Activated naive CD8-positive, alpha-beta T cell (primary cell): ENCODE measurements around the gene IFNAR1.

Experiments
- H3K27ac Mint-ChIP-seq: one replicate; pipeline ENCODE4 v1.8.0; 2021; ENCODE audit warnings: mixed read lengths
- H3K27me3 Mint-ChIP-seq: one replicate; pipeline ENCODE4 v1.8.0; 2021; ENCODE audit warnings: mixed read lengths
- H3K36me3 Mint-ChIP-seq: one replicate; pipeline ENCODE4 v1.8.0; 2021; ENCODE audit warnings: mixed read lengths
- H3K4me1 Mint-ChIP-seq: one replicate; pipeline ENCODE4 v1.8.0; 2021; ENCODE audit warnings: low read depth, mixed read lengths
- H3K4me3 Mint-ChIP-seq: one replicate; pipeline ENCODE4 v1.8.0; 2021; ENCODE audit warnings: mild to moderate bottlenecking, mixed read lengths
- H3K9me3 Mint-ChIP-seq: one replicate; pipeline ENCODE4 v1.8.0; 2021; ENCODE audit warnings: low read depth, mixed read lengths

IFNAR1 gene

GRCh38 chr21:33403786-33404585 is 79.2 kb downstream of the IFNAR1 start:
- Mint-ChIP-seq H3K27ac (peak overlapping the region; percentile 86), H3K4me3 (peak overlapping the region; percentile 94), H3K4me1 (peaks cover 52% of the 10 kb centered on the region), H3K9me3 (no peaks in the 10 kb centered on the region), H3K36me3 (peaks cover 3% of the 10 kb centered on the region), H3K27me3 (no peaks in the 10 kb centered on the region)

GRCh38 chr21:33406493-33406892 is 81.7 kb downstream of the IFNAR1 start:
- Mint-ChIP-seq H3K4me3 (peak overlapping the region; percentile 94), H3K36me3 (peaks cover 3% of the 10 kb centered on the region), H3K27ac (peak overlapping the region; percentile 55), H3K9me3 (no peaks in the 10 kb centered on the region), H3K4me1 (peaks cover 58% of the 10 kb centered on the region), H3K27me3 (no peaks in the 10 kb centered on the region)
